GM12874 (cell line): ENCODE results near the gene KIF17.

Experiments used
- TF ChIP-seq, protein P1 (sequence below): IDR thresholded peaks from 2 replicates; pipeline ENCODE4 v1.5.1; 2011; ENCODE audit warnings: low read depth, mild to moderate bottlenecking, control low read depth, low read length, moderate library complexity; ENCODE audit not compliant: insufficient read depth

Gene KIF17

GRCh38 chr1:20726932-20727745, 9.3 kb upstream of the KIF17 start:
- TF ChIP-seq, protein P1, sequence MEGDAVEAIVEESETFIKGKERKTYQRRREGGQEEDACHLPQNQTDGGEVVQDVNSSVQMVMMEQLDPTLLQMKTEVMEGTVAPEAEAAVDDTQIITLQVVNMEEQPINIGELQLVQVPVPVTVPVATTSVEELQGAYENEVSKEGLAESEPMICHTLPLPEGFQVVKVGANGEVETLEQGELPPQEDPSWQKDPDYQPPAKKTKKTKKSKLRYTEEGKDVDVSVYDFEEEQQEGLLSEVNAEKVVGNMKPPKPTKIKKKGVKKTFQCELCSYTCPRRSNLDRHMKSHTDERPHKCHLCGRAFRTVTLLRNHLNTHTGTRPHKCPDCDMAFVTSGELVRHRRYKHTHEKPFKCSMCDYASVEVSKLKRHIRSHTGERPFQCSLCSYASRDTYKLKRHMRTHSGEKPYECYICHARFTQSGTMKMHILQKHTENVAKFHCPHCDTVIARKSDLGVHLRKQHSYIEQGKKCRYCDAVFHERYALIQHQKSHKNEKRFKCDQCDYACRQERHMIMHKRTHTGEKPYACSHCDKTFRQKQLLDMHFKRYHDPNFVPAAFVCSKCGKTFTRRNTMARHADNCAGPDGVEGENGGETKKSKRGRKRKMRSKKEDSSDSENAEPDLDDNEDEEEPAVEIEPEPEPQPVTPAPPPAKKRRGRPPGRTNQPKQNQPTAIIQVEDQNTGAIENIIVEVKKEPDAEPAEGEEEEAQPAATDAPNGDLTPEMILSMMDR = no peak

DNA sequence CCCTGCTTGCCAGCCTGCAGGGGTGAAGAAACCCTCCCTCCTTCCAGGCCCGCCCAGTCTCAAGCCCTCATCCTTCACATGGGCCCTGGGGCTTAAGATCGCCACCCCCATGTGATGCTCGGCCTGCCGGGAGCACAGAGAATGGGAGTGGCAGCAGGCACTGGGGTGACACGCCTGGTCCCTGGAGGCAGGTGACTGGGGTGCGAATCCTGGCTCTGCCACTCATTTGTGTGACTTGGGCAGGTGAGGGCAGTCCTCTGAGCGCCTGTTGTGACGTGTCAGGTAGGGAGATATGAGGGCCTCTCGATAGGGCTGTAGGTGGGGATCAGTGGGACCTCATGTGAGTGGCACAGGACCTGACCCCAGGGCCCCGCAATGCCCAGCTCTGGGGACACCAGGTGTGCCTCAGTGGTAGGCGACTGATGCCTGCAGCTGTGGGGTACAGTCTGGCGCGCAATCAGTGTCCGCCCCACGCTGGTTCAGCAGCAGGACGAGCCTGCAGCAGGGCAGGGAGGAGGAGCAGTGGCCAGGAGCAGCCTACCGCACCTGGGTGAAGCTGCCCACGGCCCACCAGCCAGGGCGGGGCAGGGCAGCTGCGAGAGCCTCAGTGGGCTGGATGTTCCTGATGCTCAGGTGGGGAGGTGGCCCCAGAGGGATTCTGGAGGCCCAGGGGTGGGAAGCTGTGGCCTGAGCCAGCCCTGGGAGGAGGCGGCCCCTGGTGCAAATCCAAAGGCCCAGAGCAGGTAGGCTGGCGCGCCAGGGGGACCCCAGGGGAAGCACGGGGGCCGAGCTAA, 8.5 kb upstream of the KIF17 start:
- TF ChIP-seq, protein P1 = no peak

DNA sequence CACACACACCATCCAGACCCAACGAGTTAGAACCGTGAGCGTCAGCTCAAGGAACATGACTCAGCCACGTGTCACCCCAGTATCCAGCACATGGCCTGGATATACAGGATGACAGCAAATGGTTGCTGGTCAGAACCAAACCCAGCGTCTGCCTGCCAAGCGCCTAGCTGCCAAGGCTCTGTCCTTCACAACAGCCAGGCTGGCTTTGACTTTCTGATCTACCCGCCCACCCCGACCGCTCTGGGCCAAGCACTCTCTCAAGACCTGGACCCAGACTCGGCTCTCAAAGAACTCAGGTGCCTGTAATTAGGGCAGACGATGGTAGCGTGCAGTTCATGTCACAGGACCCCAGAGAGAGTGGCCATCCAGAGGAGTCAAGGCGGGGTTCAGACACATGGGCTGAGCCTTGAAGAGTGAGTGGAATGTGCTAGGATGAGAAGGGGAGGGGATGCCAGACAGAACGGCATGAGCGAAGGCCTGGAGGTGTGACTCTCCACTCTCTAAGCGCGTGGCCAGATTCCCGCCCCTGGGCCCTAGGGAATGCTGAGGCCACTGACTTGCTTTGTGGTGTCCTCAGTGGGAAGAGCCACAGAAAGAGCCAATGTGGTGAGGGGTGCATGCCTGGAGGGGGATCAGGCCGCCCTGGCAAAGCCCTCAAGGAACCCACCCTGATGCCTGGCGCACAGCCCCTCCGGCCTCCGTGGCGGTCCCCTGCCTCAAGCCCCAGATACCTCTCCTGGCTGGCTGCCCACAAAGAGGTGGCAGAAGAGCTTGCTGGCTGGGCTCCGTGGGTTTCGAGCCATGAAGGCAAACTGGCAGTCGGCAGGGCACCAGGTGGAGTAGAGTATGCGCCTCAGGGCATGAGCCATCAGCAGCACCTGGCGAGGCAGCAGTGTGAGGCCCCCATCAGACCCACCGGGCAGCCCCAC, 7.6 kb upstream of the KIF17 start:
- TF ChIP-seq, protein P1 = no peak

DNA sequence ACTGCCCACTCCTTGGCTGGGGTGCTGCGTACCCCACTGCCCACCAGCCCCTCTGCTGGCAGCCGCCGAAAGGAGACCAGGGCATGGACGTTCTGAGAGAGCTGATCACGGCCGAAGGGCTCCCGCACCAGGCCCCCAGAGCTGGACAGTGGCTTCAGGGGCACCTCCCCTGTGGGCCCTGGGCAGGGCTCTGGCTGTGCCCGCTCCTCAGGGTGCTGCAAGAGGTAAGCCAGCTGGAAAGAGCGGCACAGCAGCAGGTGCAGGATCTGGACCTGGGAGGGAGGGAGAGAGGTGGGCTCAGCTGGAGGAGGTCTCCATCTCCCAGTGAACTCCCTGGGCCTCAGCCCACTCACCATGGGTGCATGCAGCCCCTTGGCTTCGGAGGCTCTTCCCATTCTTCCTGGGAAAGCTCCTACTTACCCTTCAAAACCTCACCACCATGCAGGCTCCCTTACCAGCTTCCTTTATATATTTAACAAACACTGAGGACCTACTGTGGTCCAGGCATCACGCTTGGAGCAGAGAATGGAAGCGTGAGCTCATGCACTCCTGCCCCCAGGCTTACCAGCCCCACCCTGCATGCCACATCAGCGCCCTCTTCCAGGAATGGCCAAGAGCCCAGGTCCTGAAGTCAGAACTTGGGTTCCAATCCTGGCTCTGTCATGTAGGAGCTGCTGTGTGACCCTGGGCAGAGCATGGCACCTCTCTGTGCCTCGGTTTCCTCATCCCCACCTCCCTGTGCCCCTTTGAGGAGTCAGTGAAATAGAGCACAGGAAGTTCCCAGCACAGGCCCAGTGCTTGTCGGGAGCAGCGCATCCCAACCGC, 6.8 kb upstream of the KIF17 start:
- TF ChIP-seq, protein P1 = no peak

DNA sequence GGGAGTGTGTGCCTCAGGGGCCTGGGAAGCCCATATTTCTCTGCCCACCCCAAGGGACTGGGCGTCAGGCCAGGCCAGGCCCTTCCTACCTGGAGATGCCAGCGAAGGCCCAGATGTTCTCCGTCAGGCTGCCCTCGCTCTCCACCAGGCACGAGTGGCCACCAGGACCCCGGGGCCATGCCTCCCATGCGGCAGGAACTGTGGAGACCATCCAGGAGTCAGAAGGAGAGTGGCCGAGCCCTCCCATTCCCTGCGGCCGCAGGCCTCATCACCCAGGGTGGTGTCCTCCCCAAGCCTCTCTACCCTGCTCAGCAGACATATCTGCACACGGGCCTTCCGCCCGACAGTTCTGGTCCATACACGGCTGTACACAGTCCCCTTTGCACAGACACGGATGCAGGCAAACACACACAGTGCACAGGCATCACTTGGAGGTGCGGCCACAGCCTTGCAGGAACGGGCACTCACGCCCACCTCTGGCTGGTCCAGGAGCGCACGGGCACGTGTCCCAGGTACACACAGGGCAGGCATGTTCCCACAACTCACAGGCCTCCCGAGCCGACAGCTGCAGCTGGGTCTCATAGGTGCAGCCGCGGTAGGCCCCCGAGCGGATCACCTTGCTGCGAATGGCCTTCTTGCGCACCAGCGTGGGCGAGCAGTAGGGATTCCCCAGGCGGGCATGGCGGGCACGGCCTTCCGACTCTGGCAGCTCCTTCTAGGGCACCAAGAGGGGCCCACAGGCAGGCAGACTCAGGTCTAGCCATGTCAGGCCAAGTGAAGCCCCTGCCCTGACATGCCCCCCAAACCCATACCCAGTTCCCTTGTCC, 5.9 kb upstream of the KIF17 start:
- TF ChIP-seq, protein P1 = no peak

DNA sequence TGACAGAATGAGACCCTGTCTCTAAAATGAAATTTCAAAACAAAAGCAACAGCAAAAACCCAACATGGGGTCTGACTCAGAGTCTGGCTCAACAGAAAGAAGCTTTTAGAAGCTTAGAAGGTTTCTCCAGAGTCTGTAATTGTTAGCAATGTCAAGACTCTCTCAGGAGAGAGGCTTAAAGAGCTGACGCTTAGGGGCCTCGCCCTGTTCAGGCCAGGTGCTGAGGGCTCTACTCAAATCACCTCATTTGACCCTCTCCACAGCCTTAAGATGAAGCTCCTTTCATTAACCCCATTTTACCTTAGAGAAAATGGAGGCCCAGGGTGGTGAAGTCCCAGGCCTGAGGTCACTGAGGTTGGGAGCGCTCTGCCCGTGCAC, 5.3 kb upstream of the KIF17 start:
- TF ChIP-seq, protein P1 = no peak
